Retinal pigment epithelial cell (primary cell): ENCODE data around the gene ART5.
"Not testable (repeated sequence)": the region's sequence is repeated elsewhere in the genome, so short reads cannot be mapped to it uniquely, and the experiment has no call there.

Experiments used
- DNase-seq: peaks from one replicate; pipeline ENCODE4 v3.0.0-alpha.2; 2010; ENCODE audit warnings: low read depth
- H3K4me3 ChIP-seq: 2 replicates; pipeline ENCODE4 v1.5.1; 2011; ENCODE audit warnings: mild to moderate bottlenecking, low read length, control low read depth, moderate library complexity
- TF ChIP-seq, protein P1 (sequence below): conservative IDR thresholded peaks from 2 replicates; pipeline ENCODE4 v1.5.1; 2011; ENCODE audit warnings: low read depth, low read length, control low read depth, inconsistent platforms

ART5 gene

DNA sequence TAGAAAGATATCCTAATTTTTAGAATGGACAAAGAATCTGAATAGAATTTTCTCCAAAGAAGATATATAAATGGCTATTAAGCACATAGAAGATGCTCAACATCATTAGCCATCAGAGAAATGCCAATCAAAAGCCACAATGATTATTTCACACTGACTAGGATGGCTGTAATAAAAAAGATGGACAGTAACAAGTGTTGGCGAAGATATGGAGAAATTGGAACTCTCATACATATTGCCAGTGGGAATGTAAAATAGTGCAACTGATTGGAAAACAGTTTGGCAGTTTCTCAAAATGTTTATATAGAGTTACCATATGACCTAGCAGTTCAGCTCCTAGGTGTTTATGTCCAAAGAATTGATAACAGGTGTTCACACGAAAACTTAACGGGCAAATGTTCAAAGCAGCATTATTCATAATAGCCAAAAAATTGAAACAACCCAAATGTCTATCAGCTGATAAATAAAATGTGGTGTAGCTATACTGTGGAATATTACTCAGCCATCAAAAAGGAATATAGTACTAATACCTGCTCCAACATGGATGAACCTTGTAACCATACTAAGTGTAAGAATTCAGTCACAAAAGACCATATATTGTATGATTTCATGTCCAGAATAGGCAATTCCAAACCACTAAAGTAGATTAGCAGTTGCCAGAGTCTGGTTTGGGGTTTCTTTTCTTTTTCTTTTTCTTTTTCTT, 29.7 kb downstream of the ART5 start:
- TF ChIP-seq, protein P1, sequence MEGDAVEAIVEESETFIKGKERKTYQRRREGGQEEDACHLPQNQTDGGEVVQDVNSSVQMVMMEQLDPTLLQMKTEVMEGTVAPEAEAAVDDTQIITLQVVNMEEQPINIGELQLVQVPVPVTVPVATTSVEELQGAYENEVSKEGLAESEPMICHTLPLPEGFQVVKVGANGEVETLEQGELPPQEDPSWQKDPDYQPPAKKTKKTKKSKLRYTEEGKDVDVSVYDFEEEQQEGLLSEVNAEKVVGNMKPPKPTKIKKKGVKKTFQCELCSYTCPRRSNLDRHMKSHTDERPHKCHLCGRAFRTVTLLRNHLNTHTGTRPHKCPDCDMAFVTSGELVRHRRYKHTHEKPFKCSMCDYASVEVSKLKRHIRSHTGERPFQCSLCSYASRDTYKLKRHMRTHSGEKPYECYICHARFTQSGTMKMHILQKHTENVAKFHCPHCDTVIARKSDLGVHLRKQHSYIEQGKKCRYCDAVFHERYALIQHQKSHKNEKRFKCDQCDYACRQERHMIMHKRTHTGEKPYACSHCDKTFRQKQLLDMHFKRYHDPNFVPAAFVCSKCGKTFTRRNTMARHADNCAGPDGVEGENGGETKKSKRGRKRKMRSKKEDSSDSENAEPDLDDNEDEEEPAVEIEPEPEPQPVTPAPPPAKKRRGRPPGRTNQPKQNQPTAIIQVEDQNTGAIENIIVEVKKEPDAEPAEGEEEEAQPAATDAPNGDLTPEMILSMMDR: no peak
- no peak overlapping the region for H3K4me3 ChIP-seq
- DNase-seq: no peak

DNA sequence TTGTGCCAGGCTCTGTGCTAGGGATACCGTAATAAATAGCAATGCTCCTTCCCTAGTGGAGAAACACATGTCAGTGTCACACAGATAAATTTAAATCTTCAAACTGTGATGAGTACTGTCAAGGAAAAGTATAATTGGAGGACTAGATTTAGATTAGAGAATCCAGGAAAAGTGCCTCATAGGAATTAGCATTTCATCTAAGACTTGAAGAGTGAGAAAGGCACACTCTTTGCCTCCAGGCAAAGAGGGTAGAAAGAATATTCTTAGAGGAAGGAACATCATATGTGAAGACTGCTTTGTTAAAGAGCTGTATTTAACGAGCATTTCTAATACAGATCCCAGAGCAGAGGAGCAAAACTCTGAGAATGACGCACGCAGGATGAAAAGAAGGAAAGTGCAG, 30.9 kb downstream of the ART5 start:
- DNase-seq: no peak
- TF ChIP-seq, protein P1: no peak
- no peak overlapping the region for H3K4me3 ChIP-seq

DNA sequence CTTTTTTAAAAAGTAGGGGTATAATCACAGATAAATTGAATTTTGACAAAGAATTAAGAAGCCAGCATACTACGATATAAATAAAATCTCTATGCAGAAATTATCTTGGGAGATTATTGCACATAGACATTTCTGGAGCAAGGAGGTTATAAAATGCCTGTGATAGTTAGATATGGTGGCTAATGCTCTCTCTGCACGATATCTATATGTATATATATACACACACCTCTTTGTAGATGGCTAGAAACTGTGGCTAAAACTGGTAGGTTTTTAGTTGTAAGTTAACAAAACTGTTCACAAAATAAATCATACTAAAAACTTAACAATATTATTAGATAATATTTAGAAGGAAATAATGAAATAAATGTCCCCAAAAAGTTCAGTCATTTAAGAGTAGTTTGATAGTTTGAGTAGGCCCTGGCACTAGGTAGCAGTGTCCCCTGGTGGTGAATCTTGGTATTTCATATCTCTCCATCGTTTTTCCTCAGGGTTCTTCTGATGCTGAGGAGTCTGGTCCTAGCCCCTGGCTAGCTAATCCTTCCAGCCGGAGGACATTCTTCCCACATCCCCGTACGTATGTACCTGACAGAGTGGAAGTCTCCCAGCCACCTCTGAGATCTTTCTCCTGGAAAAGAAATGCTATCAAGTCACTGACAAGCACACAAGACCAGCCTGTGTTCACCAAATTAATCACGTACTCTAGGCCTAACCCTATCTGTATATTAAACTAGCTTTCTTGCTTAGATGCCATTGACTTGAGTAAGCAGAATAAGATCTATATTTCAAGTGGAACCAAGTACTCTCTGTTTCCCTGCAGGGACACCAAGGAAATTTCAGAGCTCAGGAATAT, 32.2 kb downstream of the ART5 start:
- no peak overlapping the region for H3K4me3 ChIP-seq
- TF ChIP-seq, protein P1: peak; percentile 92
- no peak for DNase-seq

DNA sequence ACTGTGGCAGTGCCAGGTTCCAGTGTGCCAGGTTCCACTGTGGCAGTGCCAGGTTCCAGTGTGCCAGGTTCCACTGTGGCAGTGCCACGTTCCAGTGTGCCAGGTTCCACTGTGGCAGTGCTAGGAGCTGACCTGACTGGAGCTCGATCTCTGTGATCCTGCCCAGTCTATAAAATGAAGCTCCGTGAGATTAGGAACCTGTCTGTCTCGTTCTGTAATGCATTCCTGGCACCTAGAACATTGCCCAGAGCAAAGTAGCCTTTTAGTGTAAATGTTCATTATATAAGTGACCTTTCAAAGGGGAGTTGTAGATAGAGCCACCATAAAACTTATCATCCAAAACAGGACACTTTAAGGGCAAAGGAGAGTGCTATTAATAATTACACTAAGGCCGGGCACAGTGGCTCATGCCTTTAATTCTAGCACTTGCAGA, 36.0 kb downstream of the ART5 start:
- H3K4me3 ChIP-seq: no peak overlapping the region
- TF ChIP-seq, protein P1: no peak
- no peak for DNase-seq

DNA sequence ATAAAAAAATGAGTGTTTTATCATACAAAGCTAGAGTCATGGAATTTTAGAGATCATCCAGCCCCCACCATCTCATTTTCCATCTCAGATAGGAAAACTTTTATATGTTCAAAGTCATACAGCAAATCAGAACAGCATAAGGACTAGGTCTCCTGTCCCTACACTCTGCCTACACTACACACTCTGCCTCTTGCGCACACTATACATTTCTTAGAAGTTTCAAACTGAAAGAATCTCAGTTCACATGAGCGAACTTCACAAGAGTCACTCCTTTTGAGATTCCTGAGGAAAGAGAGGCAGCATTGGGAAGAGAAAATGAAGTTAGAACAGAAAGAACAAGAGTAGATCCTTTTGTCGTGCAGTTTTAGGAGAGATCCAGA, 36.5 kb downstream of the ART5 start:
- TF ChIP-seq, protein P1: no peak
- no peak overlapping the region for H3K4me3 ChIP-seq
- DNase-seq: no peak

DNA sequence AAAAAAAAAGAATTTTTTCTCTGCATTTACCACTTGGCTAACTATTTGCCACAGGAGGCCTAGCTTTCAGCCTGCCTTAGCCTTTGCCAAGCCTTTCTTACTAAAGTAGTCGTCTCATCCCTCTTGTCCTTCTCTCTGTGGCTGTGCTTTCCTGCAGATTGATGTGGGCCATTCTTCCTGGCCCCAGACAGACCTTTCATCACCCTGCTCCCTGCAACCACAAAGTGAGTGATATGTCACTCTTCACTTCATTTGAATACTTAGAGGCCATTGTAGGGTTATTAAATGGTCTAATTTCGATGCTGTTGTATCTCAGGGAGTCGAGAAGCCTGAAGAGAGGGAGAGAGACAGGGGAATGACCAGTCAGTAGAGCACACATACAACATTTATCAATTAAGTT, 37.6 kb downstream of the ART5 start:
- TF ChIP-seq, protein P1: no peak
- DNase-seq: no peak
- H3K4me3 ChIP-seq: no peak overlapping the region

DNA sequence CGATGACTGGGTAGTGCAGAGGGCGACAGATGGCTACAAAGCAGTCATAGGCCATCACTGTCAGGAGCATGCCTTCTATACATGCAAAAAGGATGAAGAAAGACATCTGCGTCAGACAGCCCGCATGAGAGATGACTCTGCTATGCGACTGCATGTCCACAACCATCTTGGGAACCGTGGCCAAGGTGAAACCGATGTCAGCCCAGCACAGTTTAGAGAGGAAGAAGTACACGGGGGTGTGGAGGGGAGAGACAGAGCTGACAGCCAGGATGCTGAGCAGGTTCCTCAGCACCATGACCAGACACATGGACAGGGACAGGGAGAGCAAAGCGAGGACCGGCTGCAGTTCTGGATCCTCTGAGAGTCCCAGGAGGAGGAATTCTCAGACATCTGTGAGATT, 41.6 kb downstream of the ART5 start:
- DNase-seq, H3K4me3 ChIP-seq: not testable (repeated sequence)

DNA sequence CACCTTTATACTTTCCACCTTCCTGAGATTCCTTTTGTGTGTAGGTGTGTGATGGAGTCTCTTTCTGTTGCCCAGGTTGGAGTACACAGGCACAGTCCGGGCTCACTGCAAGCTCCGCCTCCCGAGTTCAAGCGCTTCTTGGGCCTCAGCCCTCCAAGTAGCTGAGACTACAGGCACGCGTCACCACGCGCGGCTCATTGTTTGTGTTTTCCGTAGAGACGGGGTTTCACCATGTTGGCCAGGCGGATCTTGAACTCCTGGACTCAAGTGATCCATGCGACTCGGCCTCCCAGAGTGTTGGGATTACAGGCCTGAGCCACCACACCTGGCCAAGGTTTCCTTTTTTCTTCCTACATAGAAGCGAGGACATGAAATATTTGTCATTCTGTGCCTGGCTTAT, 44.0 kb downstream of the ART5 start:
- H3K4me3 ChIP-seq, DNase-seq: not testable (repeated sequence)

DNA sequence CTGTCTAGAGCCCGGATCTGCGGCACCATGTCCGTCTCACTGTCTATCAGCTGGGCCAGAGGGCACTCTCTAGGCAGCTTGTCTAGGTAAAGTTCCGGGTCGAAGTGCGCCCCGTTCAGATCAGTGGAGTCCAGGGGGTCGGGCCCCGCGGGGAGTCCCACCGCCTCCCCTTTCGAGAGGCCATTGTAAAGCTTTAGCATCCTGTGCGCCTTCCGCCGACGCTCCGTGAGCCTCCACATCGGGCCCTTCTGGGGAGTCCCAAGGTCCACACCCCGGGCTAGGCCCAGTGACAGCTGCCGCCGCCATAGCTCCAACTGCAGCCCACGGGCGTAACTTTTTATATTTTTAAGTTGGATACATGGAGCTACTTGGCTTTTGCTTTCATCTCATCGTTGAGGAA, 50.5 kb downstream of the ART5 start:
- not testable (repeated sequence) for DNase-seq, H3K4me3 ChIP-seq

DNA sequence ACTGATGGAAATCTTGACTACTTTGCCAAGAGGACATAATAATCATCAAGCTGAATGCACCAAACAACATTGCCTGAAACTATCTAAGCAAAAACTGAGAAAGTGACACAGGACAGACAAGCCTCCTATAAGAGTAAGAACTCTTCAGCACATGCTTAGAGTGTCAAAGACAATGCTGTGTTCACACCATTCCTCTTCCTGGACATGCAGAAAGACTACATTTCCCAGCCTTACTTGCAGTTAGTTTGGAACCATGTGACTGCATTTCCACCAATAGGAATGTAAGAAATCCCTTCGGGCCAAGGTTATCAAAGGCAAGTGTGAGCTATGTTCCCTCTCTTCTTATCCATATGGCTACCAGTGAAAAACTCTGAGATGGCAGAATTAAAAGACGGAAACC, 51.6 kb downstream of the ART5 start:
- not testable (repeated sequence) for H3K4me3 ChIP-seq, DNase-seq

DNA sequence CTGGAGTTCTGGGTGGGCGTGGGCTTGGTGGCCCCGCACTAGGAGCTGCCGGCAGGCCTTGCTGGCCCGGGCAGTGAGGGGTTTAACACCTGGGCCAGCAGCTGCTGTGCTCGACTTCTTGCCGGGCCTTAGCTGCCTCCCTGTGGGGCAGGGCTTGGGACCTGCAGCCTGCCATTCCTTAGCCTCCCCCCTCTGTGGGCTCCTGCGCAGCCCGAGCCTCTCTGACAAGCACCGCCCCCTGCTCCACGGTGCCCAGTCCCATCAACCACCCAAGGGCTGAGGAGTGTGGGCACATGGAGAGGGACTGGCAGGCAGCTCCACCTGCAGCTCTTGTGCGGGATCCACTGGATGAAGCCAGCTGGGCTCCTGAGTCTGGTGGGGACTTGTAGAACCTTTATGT, 53.0 kb downstream of the ART5 start:
- H3K4me3 ChIP-seq: not testable (repeated sequence)

More for the DNA sequence above, 53.0 kb downstream of the ART5 start:
- DNase-seq: not testable (repeated sequence)
